GM18868 (cell line): ENCODE data around the gene SLC35D1.

ENCODE experiments used
- ATAC-seq: cut with Tn5 transposase; IDR thresholded peaks from one replicate; pipeline ENCODE4 v1.9.1; 2021; ENCODE audit warnings: mild to moderate bottlenecking, moderate library complexity; ENCODE audit not compliant: unreplicated experiment

Gene SLC35D1

DNA sequence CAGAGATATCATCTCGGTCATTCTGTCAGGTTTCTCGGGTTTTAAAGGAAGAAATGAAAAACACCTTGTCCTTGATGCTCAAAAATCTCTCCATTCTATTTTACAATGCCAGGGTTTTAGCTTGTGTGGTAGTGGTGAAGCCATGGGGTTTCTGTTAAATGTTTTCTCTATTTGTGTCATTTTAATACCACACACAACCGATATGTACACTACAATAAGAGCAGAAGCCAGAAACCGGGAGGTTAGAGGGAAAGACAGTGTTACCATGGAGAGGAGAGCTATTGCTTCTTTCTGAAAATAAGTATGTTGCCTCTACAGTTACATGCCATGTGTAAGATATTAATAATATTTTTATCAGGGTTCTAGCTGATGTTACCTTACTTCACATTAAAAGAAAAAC is 2.8 kb downstream of the SLC35D1 start:
- no peak for ATAC-seq

DNA sequence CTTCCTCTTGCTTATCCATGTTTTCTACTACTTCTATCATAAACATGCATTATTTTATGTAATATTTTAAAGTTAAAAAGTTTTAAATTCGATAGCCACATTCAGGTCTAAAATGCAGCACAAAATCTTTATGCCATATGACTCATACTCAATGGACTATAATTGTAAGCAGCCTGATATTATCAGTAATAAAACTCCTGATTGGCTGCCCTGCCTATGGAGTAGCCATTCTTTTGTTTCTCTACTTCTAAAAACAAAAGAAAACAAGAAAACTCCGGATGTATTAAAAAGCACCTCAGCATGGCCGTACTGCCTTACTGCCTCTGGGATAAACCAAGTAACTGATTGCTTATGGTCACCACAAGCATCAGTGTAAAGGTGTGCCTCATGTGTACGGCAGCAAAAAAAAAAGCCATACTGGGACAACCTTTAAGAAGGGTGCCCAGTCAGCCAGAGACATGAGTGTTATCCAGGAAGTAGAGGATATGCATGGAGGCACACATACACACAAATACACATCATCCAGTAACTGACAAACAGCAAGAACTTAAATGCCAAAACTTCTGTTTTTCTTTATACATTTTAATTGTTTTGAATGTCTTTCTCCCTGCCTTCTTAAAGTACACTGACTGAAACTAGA is 9.2 kb downstream of the SLC35D1 start:
- ATAC-seq = peak; percentile 58

DNA sequence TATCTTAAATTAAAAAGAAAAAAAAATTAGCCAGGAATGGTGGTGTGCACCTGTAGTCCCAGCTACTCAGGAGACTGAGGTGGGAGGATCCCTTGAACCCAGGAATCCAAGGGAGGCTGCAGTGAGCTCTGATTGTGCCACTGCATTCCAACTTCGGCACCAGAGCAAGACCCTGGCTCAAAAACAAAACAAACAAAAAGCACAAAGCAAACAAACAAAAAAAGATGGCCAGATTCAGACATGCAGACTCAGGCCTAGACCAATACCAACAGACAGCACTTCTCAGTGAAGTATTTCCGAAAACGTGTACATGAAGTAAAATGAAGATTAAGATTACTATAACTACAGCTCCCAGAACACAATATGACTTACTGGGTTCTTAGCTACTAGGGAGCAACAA is 10.6 kb downstream of the SLC35D1 start:
- ATAC-seq = no peak

DNA sequence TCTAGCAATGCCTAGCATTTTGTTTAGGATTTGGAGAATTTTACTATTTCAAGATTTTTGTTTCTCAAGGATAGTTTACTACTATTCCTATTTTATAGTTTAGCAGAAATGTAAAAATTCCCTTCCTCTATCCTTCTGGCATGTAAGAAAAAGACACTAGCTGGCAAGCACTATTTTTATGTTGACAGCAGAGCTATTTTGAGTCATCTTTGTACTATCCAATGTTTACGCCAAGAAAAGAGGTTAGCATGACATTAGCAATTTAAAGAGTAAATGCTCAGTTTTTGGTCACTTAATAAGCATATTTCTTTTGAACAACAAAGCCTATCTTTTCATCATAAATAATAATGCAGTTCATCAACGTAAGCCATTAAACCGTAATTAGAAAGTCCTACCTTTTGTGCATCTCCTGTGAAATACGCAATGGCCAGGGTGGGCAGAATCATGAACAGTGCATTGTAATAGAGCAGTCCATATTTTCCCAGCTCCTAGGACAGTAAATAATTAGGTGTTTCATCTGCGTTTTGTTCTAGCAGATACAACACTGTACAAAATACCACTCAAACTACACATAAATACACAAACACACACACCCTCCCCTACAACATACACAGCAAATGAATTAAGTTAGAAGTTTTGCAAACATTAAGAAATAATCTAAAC is 12.0 kb downstream of the SLC35D1 start:
- no peak for ATAC-seq

DNA sequence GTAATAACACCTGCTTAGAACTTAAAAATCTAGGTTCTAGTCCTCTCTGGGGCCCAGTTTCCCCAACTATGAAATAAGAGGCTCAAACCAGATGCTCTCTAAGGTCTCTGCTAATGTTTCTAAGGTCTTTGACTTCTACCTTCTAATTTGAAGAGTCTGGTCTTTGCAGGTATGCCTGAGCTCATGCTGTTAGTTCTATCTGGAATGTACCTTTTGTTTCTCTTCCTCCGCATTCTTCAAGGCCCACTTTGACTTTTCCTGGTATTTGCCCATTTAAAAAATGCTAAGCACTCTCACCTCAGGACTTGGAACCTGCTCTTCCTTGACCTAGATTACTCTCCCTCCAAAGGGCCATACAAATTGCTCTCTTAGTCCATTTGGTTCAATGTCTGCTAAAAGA is 13.5 kb downstream of the SLC35D1 start:
- no peak for ATAC-seq

DNA sequence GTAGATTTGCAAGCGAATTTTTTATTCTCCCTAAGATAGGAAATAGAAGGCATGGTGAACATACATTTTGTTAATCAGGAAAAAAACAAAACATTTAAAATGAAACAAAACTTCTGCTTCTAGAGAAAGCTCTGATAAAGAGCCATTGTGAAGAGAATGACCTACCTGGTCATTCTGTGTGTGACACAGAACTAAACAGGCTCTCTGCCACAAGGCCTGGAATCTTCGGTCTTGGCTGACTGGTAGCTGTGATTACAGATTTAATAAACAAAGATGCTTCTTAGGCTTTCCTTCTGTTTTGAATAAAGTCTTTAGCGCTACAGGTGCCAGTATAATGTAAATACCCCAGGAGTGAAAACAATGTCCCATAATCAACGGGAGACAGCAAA is 22.1 kb downstream of the SLC35D1 start:
- ATAC-seq = no peak

DNA sequence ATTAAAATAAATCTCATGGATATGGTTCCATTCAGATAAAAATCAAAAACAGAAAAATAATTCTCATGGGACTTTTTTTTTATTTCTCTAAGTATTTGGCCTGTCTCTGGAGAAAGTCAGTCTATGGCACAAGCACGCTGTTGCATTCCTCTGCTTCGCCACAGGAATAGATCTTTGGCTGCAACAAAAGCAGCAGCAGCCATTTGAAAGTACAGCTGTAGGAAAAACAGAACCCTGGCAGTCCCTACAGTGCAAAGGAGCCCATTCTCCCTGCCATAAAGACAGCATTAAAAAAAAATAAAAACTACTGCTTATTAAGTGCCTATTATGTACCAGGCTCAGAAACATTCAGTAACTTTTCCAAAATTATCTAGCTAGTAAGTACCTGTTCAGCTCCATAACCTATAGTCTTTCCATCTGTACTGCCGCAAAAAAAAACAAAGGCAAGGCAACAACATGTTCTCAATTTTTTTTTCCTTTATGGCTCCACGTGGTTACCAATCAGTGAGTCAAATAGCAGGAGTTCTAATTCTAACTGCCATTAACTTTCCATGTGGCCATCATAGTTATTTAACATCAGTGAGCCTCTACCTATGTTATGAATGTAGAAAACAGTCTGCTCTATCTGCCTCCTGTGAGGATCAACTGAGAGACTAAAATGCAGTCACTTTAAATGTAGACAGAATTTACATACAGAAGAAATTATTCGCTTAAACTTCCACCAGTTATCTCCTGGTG is 22.7 kb downstream of the SLC35D1 start:
- ATAC-seq = no peak

DNA sequence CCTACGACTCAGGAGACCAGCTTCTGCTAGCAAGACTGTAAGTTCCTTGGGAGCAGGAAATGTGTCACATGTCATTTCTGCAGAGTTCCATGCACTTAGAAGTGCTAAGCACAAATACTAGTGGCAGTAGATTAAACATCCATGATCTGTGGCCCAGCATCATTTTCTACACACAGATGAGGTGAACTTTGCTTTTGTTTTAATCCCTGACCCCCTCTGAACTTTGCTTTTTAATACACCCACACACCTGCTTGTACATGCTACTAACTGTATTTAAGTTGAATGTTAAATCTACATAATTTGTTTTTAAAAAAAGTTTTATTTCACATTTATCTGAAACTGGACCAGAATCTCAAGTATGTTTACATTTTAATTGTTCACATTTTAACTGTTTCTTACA is 24.5 kb downstream of the SLC35D1 start:
- no peak for ATAC-seq

DNA sequence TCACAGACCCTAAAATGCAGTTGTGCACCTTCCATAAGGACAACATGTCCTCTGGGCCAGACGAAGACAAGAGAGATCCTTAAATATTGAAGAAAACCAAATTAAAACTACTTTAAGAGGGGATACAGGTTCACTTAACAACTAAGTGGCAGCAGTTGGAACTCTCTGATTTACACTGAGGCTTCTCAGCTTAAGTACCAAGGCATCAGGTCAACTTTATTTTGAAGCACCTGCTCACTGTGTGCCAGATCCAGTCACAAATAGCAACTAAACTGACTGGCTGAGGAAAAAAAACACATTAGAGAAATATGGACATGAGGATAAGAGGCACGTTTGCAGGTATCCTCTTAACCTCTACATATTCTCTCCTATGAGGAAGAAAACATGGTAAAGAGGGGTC is 33.2 kb downstream of the SLC35D1 start:
- ATAC-seq = no peak

DNA sequence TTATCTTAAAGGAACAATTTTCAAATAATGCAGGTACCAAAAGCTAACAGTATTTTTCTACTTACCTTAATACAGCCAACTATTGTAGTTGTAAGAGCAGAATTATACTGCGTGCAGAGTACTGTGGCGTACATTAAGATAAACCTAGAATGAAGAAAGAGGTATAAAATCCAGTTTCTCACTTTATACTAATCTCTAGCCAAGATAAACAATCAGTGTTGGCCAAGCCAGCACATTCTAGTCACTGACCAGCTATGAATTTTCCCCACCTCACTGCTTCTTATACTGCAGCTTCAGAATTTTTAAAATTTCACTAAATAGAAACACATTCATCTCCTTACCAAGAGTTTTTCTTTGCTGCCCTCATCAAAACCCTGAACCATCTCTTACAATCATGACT is 33.6 kb downstream of the SLC35D1 start:
- no peak for ATAC-seq

DNA sequence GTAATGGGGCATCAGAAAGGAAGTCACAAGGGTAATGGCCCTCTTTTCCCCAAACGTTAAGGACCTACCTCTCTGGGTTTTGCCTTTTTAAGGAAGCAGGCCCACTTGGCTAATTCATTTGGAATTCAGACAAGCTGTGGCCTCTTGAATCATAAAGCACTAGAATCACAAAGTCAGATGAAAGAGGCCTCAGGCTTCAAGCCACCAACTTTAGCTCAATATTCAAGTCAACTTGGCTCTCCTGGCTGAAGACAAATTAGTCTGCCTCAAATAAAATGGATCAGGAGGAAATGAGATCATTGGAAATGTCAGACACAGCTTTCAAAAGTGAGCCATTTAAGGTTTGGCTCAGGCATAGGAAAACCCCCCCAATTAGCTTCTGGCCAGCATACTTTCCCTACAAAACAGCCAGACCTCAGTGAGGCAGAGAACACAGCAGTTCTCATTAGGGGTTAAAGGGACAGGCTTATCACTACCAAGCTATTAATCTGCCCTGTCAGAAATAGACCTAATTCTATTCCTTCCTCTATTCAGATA is 34.3 kb downstream of the SLC35D1 start:
- ATAC-seq = no peak

DNA sequence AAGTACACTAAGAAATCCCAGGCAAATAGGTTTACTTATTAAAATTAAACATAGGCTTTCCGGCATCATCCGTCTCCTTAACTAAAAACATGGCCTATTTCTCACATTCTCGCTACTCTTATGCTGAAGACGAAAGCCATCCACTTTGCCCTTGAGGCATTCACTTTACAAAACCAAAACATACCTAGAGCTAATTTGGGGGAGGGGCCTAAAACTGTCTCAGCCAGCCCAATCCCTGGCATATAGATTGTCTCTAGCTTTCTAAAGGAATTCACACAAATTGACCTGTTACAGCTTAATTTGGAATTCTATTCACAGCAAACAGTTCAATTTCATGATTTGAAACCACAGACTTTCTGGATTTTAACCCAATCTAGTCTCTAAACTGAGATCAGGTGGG is 34.8 kb downstream of the SLC35D1 start:
- ATAC-seq = no peak

DNA sequence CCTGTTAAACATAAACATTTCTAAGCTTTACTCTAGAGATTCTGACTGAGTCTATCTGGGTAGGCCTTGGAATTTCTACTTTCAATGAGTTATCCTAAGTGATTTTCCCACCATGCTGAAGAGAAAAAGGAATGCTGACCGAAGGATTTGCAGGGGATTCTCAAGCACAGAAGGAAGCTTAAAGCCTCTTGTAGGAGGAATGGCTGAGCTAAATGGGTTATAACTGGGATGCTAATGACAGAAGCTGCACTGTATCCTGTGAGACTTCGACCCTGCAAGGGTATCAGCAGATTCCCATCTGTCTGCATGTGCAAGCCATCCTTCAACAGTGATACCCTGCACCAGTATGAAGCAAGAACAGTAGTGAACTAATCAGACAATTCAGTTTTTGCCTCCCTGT is 35.4 kb downstream of the SLC35D1 start:
- no peak for ATAC-seq

DNA sequence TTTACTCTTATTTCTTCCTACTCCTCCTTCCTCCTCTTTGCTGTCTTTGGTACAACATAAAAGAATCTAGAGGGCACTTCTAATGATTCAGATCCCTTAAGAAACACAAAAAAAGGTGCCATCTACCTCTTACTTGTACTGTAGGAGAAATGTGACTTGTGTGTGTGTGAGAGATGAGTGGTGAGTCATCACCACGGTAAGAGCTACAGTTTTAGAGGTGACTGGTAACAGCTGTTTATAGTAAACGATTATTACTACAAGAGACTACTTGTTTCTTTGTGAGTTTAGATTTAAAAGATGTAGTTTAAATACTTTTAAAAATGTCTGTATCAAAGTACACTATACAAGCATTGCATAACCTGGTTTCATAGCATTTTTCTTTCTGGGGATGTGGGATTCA is 40.4 kb downstream of the SLC35D1 start:
- ATAC-seq = peak; percentile 58

DNA sequence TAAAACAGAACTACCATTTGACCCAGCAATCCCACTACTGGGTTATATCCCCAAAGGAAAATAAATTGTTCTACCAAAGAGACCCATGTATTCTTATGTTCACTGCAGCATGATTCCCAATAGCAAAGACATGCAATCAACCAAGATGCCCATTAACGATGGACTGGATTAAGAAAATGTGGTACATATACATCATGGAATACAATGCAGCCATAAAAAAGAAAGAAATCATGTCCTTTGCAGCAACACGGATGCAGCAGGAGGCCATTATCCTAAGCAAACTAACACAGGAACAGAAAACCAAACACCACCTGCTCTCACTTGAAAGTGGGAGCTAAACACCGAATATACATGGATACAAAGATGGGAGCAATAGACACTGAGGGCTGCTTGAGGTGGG is 44.2 kb downstream of the SLC35D1 start:
- ATAC-seq = no peak

DNA sequence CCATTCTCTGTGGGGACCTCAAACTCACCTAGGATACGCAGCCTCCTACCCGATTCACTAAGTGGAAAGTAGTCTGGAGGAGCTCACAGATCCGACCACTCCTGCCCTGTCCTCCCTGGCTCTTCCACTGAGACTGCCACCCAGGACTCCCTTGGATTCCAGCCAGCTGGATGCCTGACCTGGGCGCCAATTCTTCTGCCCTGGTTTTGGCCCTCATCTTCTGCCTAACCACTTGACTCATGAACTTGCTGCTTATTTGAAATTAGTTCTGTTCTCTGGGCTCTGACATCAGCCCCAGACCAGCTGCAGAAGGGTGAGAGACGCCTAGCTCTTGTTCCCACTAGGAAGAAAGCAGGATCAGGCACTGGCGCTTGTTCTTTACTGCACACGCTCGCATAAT is 48.9 kb downstream of the SLC35D1 start:
- ATAC-seq = no peak

DNA sequence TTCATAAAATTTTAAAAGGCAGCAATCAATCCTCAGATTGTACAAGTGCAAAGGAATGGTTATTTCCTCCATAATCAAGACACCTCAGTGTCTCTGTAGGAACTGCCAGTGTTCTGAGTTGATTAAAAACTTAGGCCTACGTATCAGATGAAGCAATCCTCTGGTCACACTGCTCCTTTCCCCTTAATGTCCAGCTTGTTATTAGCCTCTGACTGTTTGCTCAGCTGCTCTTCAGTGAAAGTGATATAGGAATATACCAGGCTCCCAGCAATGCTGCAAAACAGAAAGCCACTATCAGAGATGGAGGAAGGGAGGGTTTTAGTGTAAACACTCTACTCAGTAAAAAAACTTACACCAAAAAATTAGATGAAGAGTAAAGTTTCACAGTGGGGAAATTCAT is 49.8 kb downstream of the SLC35D1 start:
- no peak for ATAC-seq

DNA sequence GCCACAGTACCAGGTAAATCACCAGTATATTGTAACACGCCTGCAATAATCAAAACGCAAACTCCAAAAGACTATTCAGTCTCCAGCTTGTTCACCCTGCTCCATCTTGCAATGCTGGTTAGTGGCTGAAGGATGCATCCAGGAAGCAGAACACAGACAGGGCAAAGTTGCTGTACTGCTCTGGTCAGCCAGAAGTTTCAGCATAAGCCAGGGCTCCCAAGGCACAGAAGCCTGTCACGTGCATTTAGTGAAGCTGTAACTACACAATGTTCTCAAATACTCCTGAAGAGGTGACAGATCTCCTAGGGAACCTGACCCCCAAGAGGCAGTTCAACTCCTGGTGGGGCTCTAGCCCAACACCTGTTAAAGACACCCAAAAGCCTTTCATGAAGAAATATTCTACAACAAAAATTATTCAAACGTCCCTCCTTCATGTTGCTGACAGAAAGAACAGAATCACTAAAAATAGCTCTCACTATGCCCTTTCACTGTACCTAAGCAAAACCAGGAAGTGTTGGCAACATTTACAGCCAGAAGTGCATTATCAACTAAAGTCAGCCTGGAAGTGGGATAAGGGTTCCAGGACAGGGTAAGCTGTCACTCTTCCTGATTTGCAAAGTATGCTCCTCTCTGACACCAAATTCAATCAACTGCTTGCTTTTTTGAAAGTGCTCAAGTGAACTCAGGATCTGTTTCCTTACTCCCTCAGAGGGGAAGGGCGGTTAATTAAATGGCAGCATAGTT is 52.1 kb downstream of the SLC35D1 start:
- ATAC-seq = no peak

DNA sequence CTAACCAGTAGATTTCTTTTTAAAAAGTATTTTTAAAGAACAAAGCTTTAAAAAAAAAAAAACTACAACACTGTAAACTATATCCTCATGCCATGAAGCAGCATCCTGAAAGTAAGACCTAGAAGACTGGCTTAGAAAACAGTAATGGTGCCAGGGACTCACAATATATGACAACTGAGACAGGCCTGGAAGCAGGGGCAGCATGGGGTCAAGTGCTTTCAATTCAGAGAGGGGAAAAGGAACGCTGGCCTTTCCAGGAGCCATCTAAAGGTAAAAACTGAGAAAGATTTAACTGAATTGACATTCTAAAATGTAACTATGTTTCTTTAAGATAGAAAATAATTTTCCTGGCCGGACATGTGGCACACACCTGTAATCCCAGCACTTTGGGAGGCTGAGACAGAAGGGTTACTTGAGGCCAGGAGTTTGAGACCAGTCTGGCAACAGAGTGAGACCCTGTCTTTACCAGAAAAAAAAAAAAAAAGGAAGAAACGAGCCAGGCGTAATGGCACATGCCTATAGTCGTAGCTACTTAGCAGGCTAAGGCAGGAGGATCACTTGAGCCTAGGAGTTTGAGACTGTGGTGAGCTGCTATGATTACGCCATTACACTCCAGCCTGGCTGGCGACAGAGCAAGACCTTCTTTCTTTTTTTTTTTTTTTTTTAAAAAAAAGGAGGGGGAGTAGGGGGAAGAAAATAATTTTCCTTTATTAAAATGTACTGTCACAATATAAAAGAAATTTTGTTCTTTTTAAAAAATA is 54.1 kb downstream of the SLC35D1 start:
- no peak for ATAC-seq

DNA sequence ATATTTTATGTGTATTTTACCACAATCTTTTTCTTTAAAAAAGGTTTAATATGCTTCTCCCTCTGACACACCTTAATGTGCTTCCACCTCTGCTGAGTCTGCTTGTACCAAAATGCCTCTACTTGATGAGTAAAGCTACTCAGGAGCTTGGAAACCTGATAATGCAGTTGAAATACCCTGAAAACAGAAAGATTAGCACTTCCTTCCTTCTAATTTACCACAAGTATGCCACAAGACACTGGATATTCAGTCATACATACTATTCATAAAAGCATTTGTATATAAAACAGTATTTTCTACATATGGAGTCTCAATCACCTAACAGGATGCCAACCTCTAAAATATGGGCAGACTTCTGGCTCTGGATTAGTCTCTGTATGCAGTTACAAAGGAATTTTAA is 55.0 kb downstream of the SLC35D1 start:
- ATAC-seq = no peak
